Measurements from ENCODE around the gene ENGASE. TPM values are rescaled to one million over a fixed set of nuclear protein-coding genes. Genes with fewer than 3 reads are reported as not detected.

The ENGASE gene
- total and polyA plus RNA-seq, 3 donors from 2014 or later, result 20.3 to 48.5 (median 34.9) TPM

GRCh38 chr17:79043191-79043930, 31.3 kb upstream of the ENGASE start:
- Histone ChIP-seq H3K27ac (no peak overlapping the region), H3K36me3 (ENCODE audit: low read depth, missing control alignments) (no peaks in the 10 kb centered on the region), H3K9me3 (no peaks in the 10 kb centered on the region), H3K4me1 (peaks cover 8% of the 10 kb centered on the region), H3K27me3 (no peaks in the 10 kb centered on the region), H3K4me3 (no peak overlapping the region)
- intact Hi-C loops (cut with DNase I; ENCODE audit: low total_unique reads), result no loop called here
- 90% methylated on average over 10 of the region's 10 CpGs for WGBS, 2 donors
- TF ChIP-seq POLR2A (IDR thresholded peaks at IDR 0.05) (no peak), CTCF (IDR thresholded peaks at IDR 0.05) (no peak)
- no peak for DNase-seq

- WGBS, 2 donors, result 71 to 77% methylated on average over 10 to 12 of the region's 12 CpGs
- Histone ChIP-seq H3K9me3 (no peaks in the 10 kb centered on the region), H3K27ac (no peak overlapping the region), H3K36me3 (ENCODE audit: low read depth, missing control alignments) (no peaks in the 10 kb centered on the region), H3K27me3 (no peaks in the 10 kb centered on the region), H3K4me3 (no peak overlapping the region), H3K4me1 (peaks cover 8% of the 10 kb centered on the region)
- TF ChIP-seq CTCF (IDR thresholded peaks at IDR 0.05) (no peak), POLR2A (IDR thresholded peaks at IDR 0.05) (no peak)
- intact Hi-C loops (cut with DNase I; ENCODE audit: low total_unique reads), result no loop called here
- DNase-seq, result no peak
These were observed 30.7 kb upstream of the ENGASE start for GRCh38 chr17:79043931-79044320.

GRCh38 chr17:79044462-79044861, 30.2 kb upstream of the ENGASE start:
- Histone ChIP-seq H3K4me1 (peaks cover 8% of the 10 kb centered on the region), H3K9me3 (no peaks in the 10 kb centered on the region), H3K4me3 (no peak overlapping the region), H3K27ac (no peak overlapping the region), H3K36me3 (ENCODE audit: low read depth, missing control alignments) (no peaks in the 10 kb centered on the region), H3K27me3 (no peaks in the 10 kb centered on the region)
- intact Hi-C loops (cut with DNase I; ENCODE audit: low total_unique reads), result no loop called here
- TF ChIP-seq CTCF (IDR thresholded peaks at IDR 0.05) (no peak), POLR2A (IDR thresholded peaks at IDR 0.05) (no peak)
- no peak for DNase-seq
- 89 to 92% methylated on average over 9 to 11 of the region's 11 CpGs for WGBS, 2 donors

GRCh38 chr17:79045001-79045729, 29.5 kb upstream of the ENGASE start:
- WGBS, 2 donors, result 82 to 85% methylated on average over 15 of the region's 15 CpGs
- no peaks in the 10 kb centered on the region for H3K9me3 ChIP-seq
- no peak for TF ChIP-seq CTCF (IDR thresholded peaks at IDR 0.05)
- no peak for TF ChIP-seq POLR2A (IDR thresholded peaks at IDR 0.05)
- no peak overlapping the region for H3K4me3 ChIP-seq
- H3K36me3 ChIP-seq (ENCODE audit: low read depth, missing control alignments), result no peaks in the 10 kb centered on the region
- intact Hi-C loops (cut with DNase I; ENCODE audit: low total_unique reads), result no loop called here
- H3K27me3 ChIP-seq, result no peaks in the 10 kb centered on the region
- no peak overlapping the region for H3K27ac ChIP-seq
- DNase-seq, result no peak
- peaks cover 8% of the 10 kb centered on the region for H3K4me1 ChIP-seq

All from testis (tissue), 3 donors.